ENCODE results near the gene ADGRA1.

- TF ChIP-seq POLR2A (IDR thresholded peaks at IDR 0.05): no peak
- TF ChIP-seq, protein P1, sequence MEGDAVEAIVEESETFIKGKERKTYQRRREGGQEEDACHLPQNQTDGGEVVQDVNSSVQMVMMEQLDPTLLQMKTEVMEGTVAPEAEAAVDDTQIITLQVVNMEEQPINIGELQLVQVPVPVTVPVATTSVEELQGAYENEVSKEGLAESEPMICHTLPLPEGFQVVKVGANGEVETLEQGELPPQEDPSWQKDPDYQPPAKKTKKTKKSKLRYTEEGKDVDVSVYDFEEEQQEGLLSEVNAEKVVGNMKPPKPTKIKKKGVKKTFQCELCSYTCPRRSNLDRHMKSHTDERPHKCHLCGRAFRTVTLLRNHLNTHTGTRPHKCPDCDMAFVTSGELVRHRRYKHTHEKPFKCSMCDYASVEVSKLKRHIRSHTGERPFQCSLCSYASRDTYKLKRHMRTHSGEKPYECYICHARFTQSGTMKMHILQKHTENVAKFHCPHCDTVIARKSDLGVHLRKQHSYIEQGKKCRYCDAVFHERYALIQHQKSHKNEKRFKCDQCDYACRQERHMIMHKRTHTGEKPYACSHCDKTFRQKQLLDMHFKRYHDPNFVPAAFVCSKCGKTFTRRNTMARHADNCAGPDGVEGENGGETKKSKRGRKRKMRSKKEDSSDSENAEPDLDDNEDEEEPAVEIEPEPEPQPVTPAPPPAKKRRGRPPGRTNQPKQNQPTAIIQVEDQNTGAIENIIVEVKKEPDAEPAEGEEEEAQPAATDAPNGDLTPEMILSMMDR (IDR thresholded peaks at IDR 0.05): no peak
These were observed 23.0 kb downstream of the ADGRA1 start for GRCh38 chr10:133110609-133111275.
